RWPE2 (cell line): ENCODE measurements around the gene AIDA.

Experiments
- ATAC-seq: fragments of 200-7000 bp; cut with Tn5 transposase; 3 replicates; pipeline ENCODE4 v1.9.1; 2021; ENCODE audit warnings: low read depth
- DNase-seq: peaks from one replicate; pipeline ENCODE4 v3.0.0-alpha.2; 2020; ENCODE audit warnings: low spot score
- H3K27ac ChIP-seq: fragments of 450-650 bp; 2 replicates; pipeline ENCODE4 v1.5.1; 2017; ENCODE audit warnings: mild to moderate bottlenecking; ENCODE audit not compliant: poor library complexity, severe bottlenecking
- H3K27me3 ChIP-seq: fragments of 250-450 bp; sonication (Bioruptor Pico); 2 replicates; pipeline ENCODE4 v1.5.1; 2021; ENCODE audit warnings: mild to moderate bottlenecking, moderate library complexity; ENCODE audit not compliant: insufficient read depth, poor library complexity, severe bottlenecking
- H3K36me3 ChIP-seq: fragments of 250-450 bp; sonication (Bioruptor Pico); 2 replicates; pipeline ENCODE4 v1.5.1; 2020; ENCODE audit warnings: low read depth, mild to moderate bottlenecking, moderate library complexity
- H3K4me1 ChIP-seq: fragments of 250-450 bp; sonication (Bioruptor Pico); 2 replicates; pipeline ENCODE4 v1.5.1; 2021; ENCODE audit warnings: mild to moderate bottlenecking, moderate library complexity; ENCODE audit not compliant: insufficient read depth, poor library complexity, severe bottlenecking
- H3K4me3 ChIP-seq: fragments of 250-450 bp; sonication (Bioruptor Pico); 2 replicates; pipeline ENCODE4 v1.5.1; 2021; ENCODE audit warnings: mild to moderate bottlenecking, moderate library complexity; ENCODE audit not compliant: severe bottlenecking
- H3K9me3 ChIP-seq: fragments of 250-450 bp; sonication (Bioruptor Pico); 2 replicates; pipeline ENCODE4 v1.5.1; 2021; ENCODE audit warnings: mild to moderate bottlenecking, moderate library complexity; ENCODE audit not compliant: severe bottlenecking
- CTCF ChIP-seq: fragments of 450-650 bp; IDR thresholded peaks from one replicate; pipeline ENCODE4 v1.5.1; 2017; ENCODE audit warnings: mild to moderate bottlenecking, moderate library complexity; ENCODE audit not compliant: poor library complexity, severe bottlenecking

Gene AIDA

GRCh38 chr1:222665964-222666363 lies 46.3 kb downstream of the AIDA start:
- Histone ChIP-seq H3K4me3 (no peak overlapping the region), H3K4me1 (no peaks in the 10 kb centered on the region), H3K36me3 (peaks cover 38% of the 10 kb centered on the region), H3K27me3 (no peaks in the 10 kb centered on the region), H3K9me3 (no peaks in the 10 kb centered on the region), H3K27ac (no peak overlapping the region)
- ATAC-seq (no peak), DNase-seq (no peak)
- TF ChIP-seq CTCF, result no peak

- H3K9me3 ChIP-seq, result no peaks in the 10 kb centered on the region
- no peak for ATAC-seq
- H3K36me3 ChIP-seq, result peaks cover 48% of the 10 kb centered on the region
- no peak for DNase-seq
- no peaks in the 10 kb centered on the region for H3K27me3 ChIP-seq
- no peaks in the 10 kb centered on the region for H3K4me1 ChIP-seq
- no peak overlapping the region for H3K27ac ChIP-seq
- TF ChIP-seq CTCF, result no peak
- H3K4me3 ChIP-seq, result no peak overlapping the region
Measured at GRCh38 chr1:222663431-222663934, 48.8 kb downstream of the AIDA start.

- Histone ChIP-seq H3K4me3 (no peak overlapping the region), H3K4me1 (no peaks in the 10 kb centered on the region), H3K27ac (no peak overlapping the region), H3K27me3 (no peaks in the 10 kb centered on the region), H3K36me3 (peaks cover 61% of the 10 kb centered on the region), H3K9me3 (no peaks in the 10 kb centered on the region)
- ATAC-seq, result no peak
- TF ChIP-seq CTCF, result no peak
- DNase-seq, result no peak
Measured at GRCh38 chr1:222657899-222658298, 54.4 kb downstream of the AIDA start.

GRCh38 chr1:222656391-222657155 lies 55.7 kb downstream of the AIDA start:
- Histone ChIP-seq H3K27ac (no peak overlapping the region), H3K36me3 (peaks cover 56% of the 10 kb centered on the region), H3K27me3 (no peaks in the 10 kb centered on the region), H3K4me3 (no peak overlapping the region), H3K4me1 (no peaks in the 10 kb centered on the region), H3K9me3 (no peaks in the 10 kb centered on the region)
- TF ChIP-seq CTCF, result no peak
- no peak for DNase-seq
- no peak for ATAC-seq

GRCh38 chr1:222654849-222655248 lies 57.4 kb downstream of the AIDA start:
- no peak overlapping the region for H3K27ac ChIP-seq
- ATAC-seq, result no peak
- no peaks in the 10 kb centered on the region for H3K4me1 ChIP-seq
- no peaks in the 10 kb centered on the region for H3K9me3 ChIP-seq
- no peaks in the 10 kb centered on the region for H3K27me3 ChIP-seq
- TF ChIP-seq CTCF, result no peak
- no peak overlapping the region for H3K4me3 ChIP-seq
- no peak for DNase-seq
- H3K36me3 ChIP-seq, result peaks cover 52% of the 10 kb centered on the region
